GM18502 (cell line): ENCODE measurements around the gene NIT2.
"Not testable (repeated sequence)": the region's sequence is repeated elsewhere in the genome, so short reads cannot be mapped to it uniquely, and the experiment has no call there.

Source experiments
- ATAC-seq: cut with Tn5 transposase; IDR thresholded peaks from one replicate; pipeline ENCODE4 v1.9.1; 2021; ENCODE audit warnings: mild to moderate bottlenecking; ENCODE audit not compliant: unreplicated experiment, poor library complexity

NIT2 gene, protein sequence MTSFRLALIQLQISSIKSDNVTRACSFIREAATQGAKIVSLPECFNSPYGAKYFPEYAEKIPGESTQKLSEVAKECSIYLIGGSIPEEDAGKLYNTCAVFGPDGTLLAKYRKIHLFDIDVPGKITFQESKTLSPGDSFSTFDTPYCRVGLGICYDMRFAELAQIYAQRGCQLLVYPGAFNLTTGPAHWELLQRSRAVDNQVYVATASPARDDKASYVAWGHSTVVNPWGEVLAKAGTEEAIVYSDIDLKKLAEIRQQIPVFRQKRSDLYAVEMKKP

DNA sequence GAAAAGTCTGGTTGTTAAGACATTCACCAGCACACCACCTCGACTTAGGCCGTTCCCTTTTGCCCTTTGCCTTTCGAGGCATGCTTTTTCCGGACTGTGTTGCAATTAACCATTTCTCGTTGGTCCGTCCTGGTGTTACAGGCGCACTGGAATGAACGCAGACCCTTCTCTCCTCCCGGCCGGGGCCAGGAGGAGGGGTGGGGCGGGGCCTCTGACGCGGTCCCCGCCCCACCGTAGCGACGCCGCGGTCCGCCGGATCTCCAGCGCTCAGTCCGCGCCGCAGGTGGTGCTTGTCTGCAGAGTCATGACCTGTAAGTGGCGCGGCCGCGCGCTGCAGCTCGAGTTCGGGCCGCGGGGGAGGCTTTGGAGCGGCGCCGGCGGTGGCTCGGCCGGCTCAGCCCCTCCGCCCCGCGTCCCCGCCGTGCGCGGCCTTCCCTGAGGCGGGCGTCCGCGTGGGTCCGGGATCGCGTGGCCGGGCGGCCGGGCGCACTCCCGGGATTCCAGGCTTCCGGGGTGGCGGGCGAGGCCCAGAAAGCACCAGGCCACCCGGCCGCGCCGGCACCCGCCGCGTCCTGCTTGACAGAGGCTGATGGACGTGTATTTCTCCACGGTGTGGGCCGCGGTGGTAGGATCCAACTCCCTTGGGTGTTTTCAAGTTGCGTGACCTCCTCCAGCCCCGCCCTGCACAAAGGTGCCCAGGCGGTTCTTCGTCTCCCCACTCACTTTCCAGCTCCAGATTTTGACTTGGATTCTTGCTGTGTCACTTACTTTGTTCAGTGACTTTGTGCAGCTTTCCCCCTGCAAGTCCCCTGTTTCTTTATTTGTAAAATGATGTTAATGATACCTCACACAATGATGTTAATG, at the start of gene NIT2:
Gene NIT2 (plus strand): TSS at position 270 of the 864 bp plus-strand sequence. CDS start 35 bp downstream, at position 305.
- peak; percentile 95 for ATAC-seq

DNA sequence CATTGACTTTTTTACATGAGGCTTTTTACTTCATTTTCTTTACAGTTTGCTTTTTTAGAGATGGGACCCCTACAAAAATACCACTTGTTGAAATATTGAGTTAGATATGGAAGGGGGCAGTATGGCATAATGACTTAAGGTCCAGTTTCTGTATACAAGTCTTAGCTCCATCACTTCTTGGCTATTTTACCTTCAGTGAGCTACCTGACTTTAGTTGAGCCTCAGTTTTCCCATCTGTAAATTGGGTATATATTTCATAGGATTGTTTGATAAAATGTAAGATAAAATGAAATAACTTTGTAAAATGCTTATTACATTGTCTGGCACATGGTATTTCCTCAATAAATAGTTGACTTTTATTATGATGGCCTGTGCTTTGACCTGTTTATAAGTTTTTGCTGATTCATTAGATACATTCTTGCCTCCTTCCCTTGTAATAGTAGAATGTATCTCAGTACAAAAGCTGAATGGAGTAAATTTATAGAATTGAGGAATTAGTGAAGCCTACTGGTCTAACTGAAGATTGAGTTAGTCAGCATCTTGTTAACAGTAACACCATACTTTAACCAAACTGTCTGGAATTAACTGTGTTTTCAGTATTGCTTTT, 46.2 kb upstream of the NIT2 start:
- ATAC-seq, result no peak

DNA sequence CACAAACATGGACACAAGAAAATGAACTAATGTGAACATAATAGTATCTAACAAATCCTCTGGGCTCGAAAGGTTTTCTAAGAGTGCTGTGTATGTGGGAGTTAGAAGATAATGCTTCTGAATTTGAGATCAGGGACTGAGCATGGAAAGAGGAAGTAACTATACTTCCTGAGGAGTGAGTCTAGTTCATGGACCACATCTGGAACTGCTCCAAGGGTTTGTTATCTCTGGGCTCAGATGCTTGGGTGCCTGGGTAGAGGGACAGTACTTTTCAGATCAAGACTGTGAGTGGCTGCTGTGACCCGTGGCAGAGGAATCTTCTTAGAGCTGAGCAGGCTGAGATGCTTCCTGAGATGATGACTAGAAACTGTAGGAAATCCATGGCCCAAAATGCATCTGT, 45.2 kb upstream of the NIT2 start:
- ATAC-seq, result peak; percentile 43

GRCh38 chr3:100295089-100295488, 39.5 kb upstream of the NIT2 start:
- ATAC-seq, result no peak

DNA sequence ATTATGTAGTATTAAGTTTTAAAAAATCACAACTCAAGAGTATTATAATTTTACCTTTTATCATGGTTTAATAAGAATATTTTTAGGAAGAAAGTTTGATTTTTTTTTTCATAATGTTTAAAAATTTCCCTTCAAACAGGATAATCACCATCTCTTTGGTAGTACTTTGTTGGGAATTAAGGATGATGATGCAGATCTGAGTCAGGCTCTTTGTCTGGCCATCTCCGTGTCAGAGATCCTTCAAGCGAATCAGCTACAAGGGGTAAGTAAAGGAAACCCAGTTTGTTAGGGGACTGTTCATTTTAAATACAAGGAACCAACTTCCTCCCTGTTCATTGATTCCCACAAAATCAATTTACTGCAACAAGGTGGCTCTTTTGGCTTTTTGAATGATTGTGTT, 36.8 kb upstream of the NIT2 start:
- no peak for ATAC-seq

DNA sequence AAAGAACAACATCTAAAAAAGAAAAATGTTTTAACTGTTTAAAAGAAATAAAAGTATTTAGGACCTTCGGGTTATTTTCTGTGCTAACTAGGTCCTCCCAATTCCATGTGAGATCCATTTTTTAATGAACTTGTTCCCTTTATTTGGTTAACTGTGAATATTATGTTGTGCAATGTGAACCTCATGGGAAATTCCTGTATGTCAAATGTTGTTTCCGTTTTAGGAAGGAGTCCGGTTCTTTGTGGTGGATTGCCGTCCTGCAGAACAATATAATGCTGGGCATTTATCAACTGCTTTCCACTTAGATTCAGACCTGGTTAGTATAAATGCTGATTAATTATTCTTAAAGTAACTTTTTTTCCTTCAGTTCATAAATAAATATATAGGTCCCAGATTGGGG, 35.5 kb upstream of the NIT2 start:
- ATAC-seq, result no peak

GRCh38 chr3:100306695-100307094, 27.9 kb upstream of the NIT2 start:
- ATAC-seq, result no peak

DNA sequence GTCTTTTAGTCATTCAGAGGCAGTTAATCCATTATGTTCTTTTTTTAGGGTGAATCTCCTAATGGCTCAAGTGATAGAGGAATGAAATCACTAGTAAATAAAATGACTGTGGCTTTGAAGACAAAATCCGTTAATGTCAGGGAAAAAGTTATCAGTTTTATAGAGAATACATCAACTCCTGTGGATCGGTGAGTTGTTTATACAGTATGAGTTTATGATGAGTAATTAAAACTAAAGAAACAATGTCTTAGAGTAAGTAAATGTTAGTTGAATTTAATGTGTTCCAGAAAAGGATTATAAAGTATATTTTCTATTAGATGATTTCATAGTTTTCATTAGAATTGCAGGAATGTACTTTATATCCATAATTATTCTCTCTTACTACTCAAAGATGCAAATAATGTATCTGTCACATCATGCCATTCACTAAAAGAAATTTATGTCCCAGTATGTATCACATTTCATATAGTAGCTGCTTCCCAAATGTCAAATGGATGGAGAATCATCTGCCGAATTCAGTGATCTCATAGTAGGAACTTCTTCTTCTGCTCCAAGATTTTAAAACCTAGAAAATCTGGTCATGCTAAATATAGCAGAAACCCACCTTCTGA, 24.1 kb upstream of the NIT2 start:
- ATAC-seq, result no peak

GRCh38 chr3:100311011-100311410, 23.5 kb upstream of the NIT2 start:
- no peak for ATAC-seq

DNA sequence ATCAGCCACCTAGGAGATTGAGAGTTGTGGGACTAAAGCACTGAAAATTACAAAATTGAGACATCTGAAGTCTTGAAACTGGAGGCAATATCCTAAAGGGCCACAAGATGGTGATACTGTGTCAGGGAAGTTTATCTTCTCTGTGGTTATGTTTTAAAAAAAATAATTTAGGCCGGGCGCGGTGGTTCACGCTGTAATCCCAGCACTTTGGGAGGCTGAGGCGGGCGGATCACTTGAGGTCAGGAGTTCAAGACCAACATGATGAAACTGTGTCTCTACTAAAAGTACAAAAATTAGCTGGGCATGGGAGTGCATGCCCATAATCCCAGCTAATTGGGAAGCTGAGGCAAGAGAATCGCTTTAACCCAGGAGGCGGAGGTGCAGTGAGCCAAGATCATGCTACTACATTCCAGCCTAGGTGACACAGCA, 17.9 kb upstream of the NIT2 start:
- ATAC-seq, result peak; percentile 70

GRCh38 chr3:100317912-100318311, 16.6 kb upstream of the NIT2 start:
- ATAC-seq, result peak; percentile 76

DNA sequence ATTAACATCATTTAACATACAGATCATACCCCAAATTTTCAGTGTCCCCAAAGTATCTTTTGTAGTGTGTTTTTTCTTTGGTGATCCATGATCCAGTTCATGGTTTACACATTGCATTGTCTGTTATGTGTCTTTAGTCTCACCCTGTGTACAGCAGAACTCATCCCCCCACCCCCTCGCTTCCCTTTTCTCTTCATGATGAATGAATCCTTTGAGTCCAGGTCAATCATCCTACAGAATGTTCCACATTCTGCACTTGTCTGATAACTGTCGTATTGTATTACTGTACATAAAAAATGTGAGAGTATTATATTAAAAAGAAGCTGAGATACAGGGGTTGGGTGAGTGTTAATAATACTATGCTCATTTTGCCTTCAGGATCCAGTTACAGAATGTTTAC, 14.6 kb upstream of the NIT2 start:
- ATAC-seq, result no peak

DNA sequence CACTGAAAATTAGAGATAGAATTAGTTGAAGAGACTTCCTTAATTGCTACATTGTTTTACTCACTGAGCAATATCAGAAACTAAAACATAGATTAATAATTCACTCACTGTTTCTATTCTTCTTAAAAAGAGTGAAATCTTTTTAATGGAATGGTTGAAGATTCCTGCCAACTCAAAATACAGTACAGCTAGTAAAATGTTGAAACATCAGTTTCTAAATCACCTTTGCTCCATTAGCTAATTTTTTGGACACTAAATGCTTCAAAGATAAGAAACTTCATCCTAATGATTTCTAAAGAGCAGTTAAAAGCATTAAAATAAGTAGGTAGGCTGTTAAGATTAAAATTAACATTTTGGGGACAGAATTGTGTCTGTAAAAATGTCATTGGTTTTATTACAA, 10.5 kb upstream of the NIT2 start:
- no peak for ATAC-seq

GRCh38 chr3:100325827-100326226, 8.7 kb upstream of the NIT2 start:
- ATAC-seq, result no peak

DNA sequence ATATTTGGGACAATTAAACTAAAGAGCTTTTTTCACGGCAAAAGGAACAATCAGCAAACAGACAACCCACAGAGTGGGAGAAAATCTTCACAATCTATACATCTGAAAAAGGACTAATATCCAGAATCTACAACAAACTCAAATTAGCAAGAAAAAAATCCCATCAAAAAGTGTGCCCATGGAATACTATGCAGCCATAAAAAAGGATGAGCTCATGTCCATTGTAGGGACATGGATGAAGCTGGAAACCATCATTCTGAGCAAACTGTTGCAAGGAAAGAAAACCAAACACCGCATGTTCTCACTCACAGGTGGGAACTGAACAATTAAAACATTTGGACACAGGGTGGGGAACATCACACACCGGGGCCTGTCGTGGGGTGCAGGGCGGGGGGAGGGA, 7.2 kb upstream of the NIT2 start:
- not testable (repeated sequence) for ATAC-seq

GRCh38 chr3:100329800-100330489, 4.6 kb upstream of the NIT2 start:
- ATAC-seq, result no peak

- ATAC-seq, result no peak
These were observed 3.9 kb upstream of the NIT2 start for GRCh38 chr3:100330651-100331050.

DNA sequence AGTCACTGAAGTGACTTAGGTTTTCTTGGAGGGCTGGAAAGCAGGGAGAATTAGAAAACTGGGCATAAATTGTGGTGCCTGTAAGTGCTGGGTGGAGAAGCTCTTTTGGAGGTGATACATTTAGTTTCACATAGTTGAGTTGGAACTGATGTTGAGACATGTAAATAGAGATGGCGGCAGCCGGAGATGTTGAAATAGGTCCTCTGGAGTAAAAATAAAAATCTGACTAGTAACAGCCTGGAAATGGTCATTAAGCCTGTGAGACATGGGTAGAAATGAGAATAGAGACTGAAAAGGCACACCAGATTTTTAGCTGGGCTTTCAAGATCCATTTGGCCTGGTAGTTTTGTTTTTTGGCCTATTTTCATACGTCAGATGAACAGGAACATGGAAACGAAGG, 2.9 kb upstream of the NIT2 start:
- ATAC-seq, result no peak

DNA sequence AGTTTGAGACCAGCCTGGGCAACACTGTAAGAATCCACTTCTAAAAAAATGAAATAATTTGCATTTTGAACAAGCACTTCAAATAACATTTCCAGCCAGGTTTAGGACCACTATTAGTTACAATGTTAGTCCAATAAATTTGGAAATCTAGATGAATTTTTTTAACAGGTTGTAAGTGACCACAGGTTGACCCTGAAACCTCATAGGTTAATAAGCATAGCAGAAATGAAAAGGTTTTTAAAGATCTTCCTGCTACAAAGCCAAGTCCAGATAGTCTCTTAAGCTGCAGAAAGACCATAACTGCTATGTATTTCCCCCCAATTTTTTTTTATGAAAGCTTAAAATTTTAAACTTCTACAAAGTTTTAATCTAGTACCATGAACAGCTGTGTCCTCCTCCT, 1.5 kb upstream of the NIT2 start:
- ATAC-seq, result no peak

DNA sequence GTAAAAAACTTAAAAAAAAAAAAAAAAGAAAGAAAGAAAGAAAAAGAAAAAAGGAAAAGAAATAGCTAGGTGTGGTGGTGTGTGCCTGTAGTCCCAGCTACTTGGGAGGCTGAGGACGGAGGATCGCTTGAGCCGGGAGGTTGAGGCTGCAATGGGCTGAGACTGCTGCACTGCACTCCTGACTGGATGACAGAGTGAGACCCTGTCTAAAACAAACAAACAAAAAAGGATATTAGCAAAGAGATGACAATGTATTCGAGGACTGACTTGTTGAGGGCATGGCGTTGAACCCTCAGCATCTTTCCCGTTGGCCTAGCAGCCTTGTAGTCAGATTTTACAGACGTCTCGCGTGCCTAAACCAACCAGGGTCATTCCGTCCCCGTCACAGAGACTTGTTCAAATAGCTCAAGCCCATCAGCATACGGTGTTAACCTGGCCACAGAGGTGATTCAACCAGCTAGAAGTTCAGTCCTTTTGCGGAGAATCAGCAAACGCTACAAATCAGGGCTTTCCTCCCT, 528 bp upstream of the NIT2 start:
- peak; percentile 26 for ATAC-seq
